HepG2 (cell line): ENCODE data around the gene CPT1A. TPM values are rescaled to one million over a fixed set of nuclear protein-coding genes. Genes with fewer than 3 reads are reported as not detected.

Experiments used
- ATAC-seq: fragments of 200-7000 bp; cut with Tn5 transposase; 3 replicates; pipeline ENCODE4 v1.9.1; 2020; ENCODE audit warnings: mild to moderate bottlenecking, moderate library complexity
- BruUV-seq: library from RNA; stranded (reverse); fragments of 400-500 nt; replicated peaks from 2 replicates; lab custom pipeline; 2021; lab: Mats Ljungman, UMichigan
- CTCF ChIA-PET: fragments of 300-600 bp; formaldehyde crosslinking; extraction: SDS; loops from one replicate; lab custom pipeline; 2021; ENCODE audit warnings: low total read pairs, inconsistent platforms, low intra/inter-chr PET ratio; lab: Yijun Ruan, JAX
- POLR2A ChIA-PET: fragments of 350-600 bp; sonication (Branson Sonifier 250); formaldehyde crosslinking; loops from one replicate; lab custom pipeline; 2020; ENCODE audit warnings: antibody characterized with exemption, inconsistent platforms; lab: Yijun Ruan, JAX
- DNase-seq: peaks from one replicate; pipeline ENCODE4 v3.0.0-alpha.2; 2015; ENCODE audit warnings: low spot score
- FAIRE-seq: peaks from 3 replicates; lab custom pipeline; 2011; peaks lifted over from hg19 to GRCh38; lab: Jason Lieb, UNC
- H2AFZ ChIP-seq: one replicate; pipeline ENCODE4 v1.6.1; 2011; ENCODE audit warnings: low read length, inconsistent platforms
- H3K27ac ChIP-seq: fragments of 300-600 bp; 3 replicates; pipeline ENCODE4 v1.8.0; 2011; ENCODE audit warnings: mixed run types, mild to moderate bottlenecking, mixed read lengths, low read length, inconsistent platforms; ENCODE audit not compliant: insufficient read depth; ENCODE audit errors: extremely low read length
- H3K27me3 ChIP-seq, 2 experiments: fragments of 200-600 bp in 1 of 2; 2 replicates in 1 of 2; 3 replicates in 1 of 2; pipeline versions ENCODE4 v1.6.0 to v1.8.0; 2011; ENCODE audit warnings: low read length in 2 of 2, mild to moderate bottlenecking in 2 of 2, moderate library complexity in 2 of 2, inconsistent platforms in 1 of 2; ENCODE audit not compliant: insufficient read depth in 2 of 2, control insufficient read depth in 1 of 2
- H3K36me3 ChIP-seq, 2 experiments: fragments of 200-600 bp in 1 of 2; replicated peaks in 1 of 2; 2 replicates in 1 of 2; 3 replicates in 1 of 2; pipeline versions ENCODE4 v1.5.1 to v1.8.0; 2011; ENCODE audit warnings: low read length in 2 of 2, inconsistent platforms in 1 of 2; ENCODE audit not compliant: insufficient read depth in 2 of 2, control insufficient read depth in 1 of 2
- H3K4me1 ChIP-seq: 2 replicates; pipeline ENCODE4 v1.5.1; 2012; ENCODE audit warnings: low read length, inconsistent platforms; ENCODE audit not compliant: insufficient read depth
- H3K4me2 ChIP-seq: 2 replicates; pipeline ENCODE4 v1.6.0; 2011; ENCODE audit warnings: low read depth, low read length, inconsistent platforms
- H3K4me3 ChIP-seq, 3 experiments: fragments of 200-600 bp in 1 of 3; sonication (generic), shearing (Covaris generic) in 1 of 3; replicated peaks in 1 of 3; 2 replicates each; pipeline ENCODE4 v1.5.1; 2011 to 2016; ENCODE audit warnings: low read length in 3 of 3, inconsistent platforms in 2 of 3, low read depth in 2 of 3, mild to moderate bottlenecking in 2 of 3, control low read depth in 1 of 3, mixed read lengths in 1 of 3; ENCODE audit not compliant: insufficient read depth in 1 of 3
- H3K79me2 ChIP-seq: one replicate; pipeline ENCODE4 v1.6.1; 2011; ENCODE audit warnings: low read length, inconsistent platforms; ENCODE audit not compliant: insufficient read depth
- H3K9ac ChIP-seq: 2 replicates; pipeline ENCODE4 v1.6.0; 2011; ENCODE audit warnings: mild to moderate bottlenecking, low read depth, low read length, inconsistent platforms; ENCODE audit not compliant: insufficient read depth
- H3K9me3 ChIP-seq: 2 replicates; pipeline ENCODE4 v1.5.1; 2012; ENCODE audit warnings: mild to moderate bottlenecking, low read length
- H4K20me1 ChIP-seq: 2 replicates; pipeline ENCODE4 v1.6.0; 2011; ENCODE audit warnings: inconsistent platforms, mild to moderate bottlenecking, low read length, moderate library complexity; ENCODE audit not compliant: insufficient read depth
- CHCHD3 ChIP-seq: sonication (generic); formaldehyde crosslinking; IDR thresholded peaks from 2 replicates; pipeline ENCODE4 v1.8.0; 2022; ENCODE audit warnings: mild to moderate bottlenecking, missing genetic modification reagents, moderate library complexity
- ELF4 ChIP-seq: sonication (generic); formaldehyde crosslinking; IDR thresholded peaks from 2 replicates; pipeline ENCODE4 v1.5.0; 2020; ENCODE audit warnings: missing genetic modification reagents, mild to moderate bottlenecking, moderate library complexity, borderline replicate concordance
- LBX2 ChIP-seq: sonication (generic); formaldehyde crosslinking; IDR thresholded peaks from 2 replicates; pipeline ENCODE4 v1.5.0; 2020; ENCODE audit warnings: missing genetic modification reagents, mild to moderate bottlenecking, borderline replicate concordance
- SMARCE1 ChIP-seq: fragments of 450-650 bp; IDR thresholded peaks from 2 replicates; pipeline ENCODE4 v1.6.1; 2017; ENCODE audit warnings: borderline replicate concordance
- ZNF160 ChIP-seq: sonication (generic); formaldehyde crosslinking; IDR thresholded peaks from 2 replicates; pipeline ENCODE4 v1.8.0; 2022; ENCODE audit warnings: mild to moderate bottlenecking, inconsistent platforms, missing genetic modification reagents
- ZNF749 ChIP-seq: sonication (generic); formaldehyde crosslinking; IDR thresholded peaks from 2 replicates; pipeline ENCODE4 v1.8.0; 2022; ENCODE audit warnings: mild to moderate bottlenecking, missing genetic modification reagents, moderate library complexity, borderline replicate concordance
- ZNF775 ChIP-seq: sonication (generic); formaldehyde crosslinking; IDR thresholded peaks from 2 replicates; pipeline ENCODE4 v1.4.0; 2020; ENCODE audit warnings: missing genetic modification reagents, mild to moderate bottlenecking, moderate library complexity, borderline replicate concordance
- ZSCAN21 ChIP-seq: sonication (generic); formaldehyde crosslinking; IDR thresholded peaks from 2 replicates; pipeline ENCODE4 v1.8.0; 2022; ENCODE audit warnings: mild to moderate bottlenecking, missing genetic modification reagents, moderate library complexity, borderline replicate concordance
- WGBS: methylation state at CpG from one replicate; pipeline ENCODE4 v1.1.6; 2017; ENCODE audit warnings: low lambda C conversion rate; 5-methylcytosine and 5-hydroxymethylcytosine counted together
- in situ Hi-C: cut with HindIII; loops from 2 replicates; pipeline ENCODE4 v1.10.0; 2017; ENCODE audit warnings: low pct_unique_long_range_greater_than_20kb; ENCODE audit not compliant: extremely low pct_ligation_motif_present
- intact Hi-C: fragments of 100-400 bp; cut with micrococcal nuclease; formaldehyde crosslinking; loops from one replicate; pipeline ENCODE4 v1.10.0; 2022; ENCODE audit not compliant: unreplicated experiment
- polyA plus RNA-seq, 8 experiments: library from polyadenylated mRNA; depleted of rRNA in 3 of 8; stranded (reverse) in 7 of 8; unstranded in 1 of 8; fragments of >200 nt; fragmentation: Illumina TruSeq in 4 of 8; extraction: Trizol in 4 of 8; gene quantifications; 2 replicates each; pipeline versions ENCODE4 v1.2.1 to v1.2.3, GENCODE V29; 2011 to 2016; ENCODE audit warnings: low read depth in 4 of 8, missing spikeins in 1 of 8, mixed read lengths in 1 of 8; ENCODE audit not compliant: insufficient read depth in 1 of 8
- total RNA-seq, 5 experiments: library from RNA; depleted of rRNA; stranded (reverse); fragments of >200 nt; fragmentation: Illumina TruSeq; extraction: Trizol; gene quantifications; 2 replicates each; pipeline ENCODE4 v1.2.3, GENCODE V29; 2016; ENCODE audit warnings: low read depth in 1 of 5

The CPT1A gene
- total and polyA plus RNA-seq, 2 of the 13 experiments (the other 11 are each of a cell fraction or from before 2014, with no cell fraction given) = 7.0 to 7.1 TPM

DNA sequence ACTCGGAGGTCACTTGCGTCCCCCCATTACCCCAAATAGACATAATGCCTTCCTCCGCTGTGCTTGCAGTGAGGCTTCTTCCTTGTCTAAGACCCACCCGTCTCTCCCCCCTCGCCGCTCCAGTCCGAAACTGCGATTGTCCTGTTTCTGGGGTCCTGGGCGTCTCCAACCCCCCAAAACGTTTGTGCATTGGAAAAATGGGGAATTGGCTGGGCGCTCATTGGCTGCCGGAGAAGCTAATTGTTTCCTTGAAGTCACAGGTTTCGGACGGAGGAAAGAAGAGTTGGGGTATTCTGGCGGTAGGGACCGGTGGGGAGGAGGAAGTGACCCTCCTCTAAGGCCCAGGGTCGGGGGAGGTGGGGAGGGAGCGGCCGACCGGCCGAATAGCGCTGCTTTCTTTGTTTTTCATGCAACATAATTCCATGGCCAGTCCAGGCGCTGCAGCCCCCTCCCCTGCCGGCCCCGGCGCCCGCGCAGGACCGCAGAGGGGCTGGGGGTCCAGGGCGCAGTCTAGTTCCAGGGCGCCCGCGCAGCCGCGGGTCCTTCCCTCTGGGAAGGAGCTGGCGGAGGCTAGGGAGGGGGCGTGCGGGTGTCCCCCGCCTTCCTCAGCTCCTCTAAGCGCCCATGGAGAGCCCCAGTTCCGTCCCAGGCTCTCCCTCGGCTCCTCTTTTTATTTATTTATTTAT is 12.7 kb upstream of the CPT1A start:
- TF ChIP-seq ZSCAN21 (CRISPR knock-in tag) (no peak), ZNF775 (CRISPR knock-in tag) (no peak), CHCHD3 (CRISPR knock-in tag) (no peak), SMARCE1 (no peak), ZNF160 (CRISPR knock-in tag) (no peak), ZNF749 (CRISPR knock-in tag) (no peak), LBX2 (no peak), ELF4 (no peak)

More for the DNA sequence above, 12.7 kb upstream of the CPT1A start:
- intact Hi-C loops (no loop called here), in situ Hi-C loops (no loop called here)
- Histone ChIP-seq H3K27ac (no peak overlapping the region), H3K36me3 (no peaks in the 10 kb centered on the region), H3K9ac (no peak overlapping the region), H2AFZ (no peak overlapping the region), H3K79me2 (no peaks in the 10 kb centered on the region), H3K9me3 (no peaks in the 10 kb centered on the region), H3K4me3 (no peak overlapping the region), H4K20me1 (no peaks in the 10 kb centered on the region), H3K4me1 (peaks cover 61% of the 10 kb centered on the region), H3K4me2 (no peak overlapping the region), H3K27me3 (no peaks in the 10 kb centered on the region)
- FAIRE-seq (no peak), DNase-seq (no peak), ATAC-seq (no peak)
- 93% methylated on average over 35 of the region's 42 CpGs for WGBS
- ChIA-PET CTCF (no interaction called here), POLR2A (interaction anchor here (1.2 kb wide), 1 partner anchor 10 kb away, joined by 3 read pairs; no protein-coding TSS in a partner anchor)
- BruUV-seq = no TSS peak
